Measurements from ENCODE around the gene AUH. TPM values are rescaled to one million over a fixed set of nuclear protein-coding genes. Genes with fewer than 3 reads are reported as not detected.
A peak's percentile ranks its signal among the peaks of the same experiment; 100 is the strongest.

The AUH gene
- total RNA-seq, 2 experiments from 2014 or later: 30.4 to 30.8 TPM

GRCh38 chr9:91310037-91310436, 51.7 kb downstream of the AUH start:
- CTCF ChIA-PET: no interaction called here
- DNase-seq (no peak), ATAC-seq (no peak)
- intact Hi-C loops (cut with DNase I, micrococcal nuclease): no loop called here
- Mint-ChIP-seq H3K9me3 (ENCODE audit: low read depth) (no peaks in the 10 kb centered on the region), H3K4me1 (peaks cover 19% of the 10 kb centered on the region), H3K4me3 (no peak overlapping the region), H3K27ac (no peak overlapping the region), H3K36me3 (ENCODE audit: low read depth) (peaks cover 41% of the 10 kb centered on the region), H3K27me3 (no peaks in the 10 kb centered on the region)
- POLR2A ChIA-PET: no interaction called here

DNA sequence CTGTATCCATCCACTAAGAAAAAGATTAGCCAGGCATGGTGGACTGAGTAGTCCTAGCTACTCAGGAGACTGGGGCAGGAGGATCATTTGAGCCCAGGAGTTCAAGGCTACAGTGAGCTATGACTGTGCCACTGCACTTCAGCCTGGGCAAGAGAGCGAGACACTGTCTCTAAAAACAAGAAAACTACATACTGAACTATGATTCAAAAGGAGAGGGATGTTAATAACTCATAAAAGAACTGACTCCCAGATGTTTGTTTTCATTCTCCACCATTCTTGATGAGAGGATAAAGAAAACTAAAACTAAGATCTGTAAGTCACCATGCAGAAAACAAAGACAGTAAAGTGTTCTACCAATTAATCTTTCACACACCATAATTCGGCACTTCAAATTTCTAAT, 53.5 kb downstream of the AUH start:
- CTCF ChIA-PET: interaction anchor here (1.1 kb wide), 1 partner anchor 14 kb away, joined by 3 read pairs; no protein-coding TSS in a partner anchor
- peak overlapping the region; percentile 21 for H3K27ac Mint-ChIP-seq
- H3K27me3 Mint-ChIP-seq: no peaks in the 10 kb centered on the region
- no peaks in the 10 kb centered on the region for H3K9me3 Mint-ChIP-seq (ENCODE audit: low read depth)
- ATAC-seq: peak; percentile 60
- H3K36me3 Mint-ChIP-seq (ENCODE audit: low read depth): peaks cover 37% of the 10 kb centered on the region
- H3K4me3 Mint-ChIP-seq: no peak overlapping the region
- DNase-seq: peak; percentile 12
- intact Hi-C loops (cut with DNase I, micrococcal nuclease): loop anchor here in 1 of 2 experiments (5.0 kb wide), 1 partner anchor 34 kb away; no protein-coding TSS in a partner anchor
- H3K4me1 Mint-ChIP-seq: peaks cover 22% of the 10 kb centered on the region
- POLR2A ChIA-PET: no interaction called here

GRCh38 chr9:91307279-91307678, 54.4 kb downstream of the AUH start:
- Mint-ChIP-seq H3K4me3 (no peak overlapping the region), H3K36me3 (ENCODE audit: low read depth) (peaks cover 34% of the 10 kb centered on the region), H3K27ac (no peak overlapping the region), H3K9me3 (ENCODE audit: low read depth) (no peaks in the 10 kb centered on the region), H3K27me3 (no peaks in the 10 kb centered on the region), H3K4me1 (peaks cover 26% of the 10 kb centered on the region)
- ChIA-PET CTCF (interaction anchor here (0.9 to 1.1 kb wide), 2 partner anchors 13 to 18 kb away, joined by 3 to 4 read pairs; no protein-coding TSS in a partner anchor), POLR2A (no interaction called here)
- intact Hi-C loops (cut with DNase I, micrococcal nuclease): loop anchor here in 1 of 2 experiments (5.0 kb wide), 1 partner anchor 35 kb away; no protein-coding TSS in a partner anchor
- no peak for DNase-seq
- ATAC-seq: no peak

- Mint-ChIP-seq H3K36me3 (ENCODE audit: low read depth) (peaks cover 36% of the 10 kb centered on the region), H3K4me3 (no peak overlapping the region), H3K27ac (no peak overlapping the region), H3K4me1 (peaks cover 26% of the 10 kb centered on the region), H3K27me3 (no peaks in the 10 kb centered on the region), H3K9me3 (ENCODE audit: low read depth) (no peaks in the 10 kb centered on the region)
- ATAC-seq: no peak
- intact Hi-C loops (cut with DNase I, micrococcal nuclease): loop anchor here in 1 of 2 experiments (5.0 kb wide), 1 partner anchor 36 kb away; no protein-coding TSS in a partner anchor
- ChIA-PET POLR2A (no interaction called here), CTCF (interaction anchor here (0.9 to 1.0 kb wide), 2 partner anchors 16 to 17 kb away, joined by 3 to 4 read pairs; no protein-coding TSS in a partner anchor)
- no peak for DNase-seq
Measured at GRCh38 chr9:91306296-91306630, 55.5 kb downstream of the AUH start.

DNA sequence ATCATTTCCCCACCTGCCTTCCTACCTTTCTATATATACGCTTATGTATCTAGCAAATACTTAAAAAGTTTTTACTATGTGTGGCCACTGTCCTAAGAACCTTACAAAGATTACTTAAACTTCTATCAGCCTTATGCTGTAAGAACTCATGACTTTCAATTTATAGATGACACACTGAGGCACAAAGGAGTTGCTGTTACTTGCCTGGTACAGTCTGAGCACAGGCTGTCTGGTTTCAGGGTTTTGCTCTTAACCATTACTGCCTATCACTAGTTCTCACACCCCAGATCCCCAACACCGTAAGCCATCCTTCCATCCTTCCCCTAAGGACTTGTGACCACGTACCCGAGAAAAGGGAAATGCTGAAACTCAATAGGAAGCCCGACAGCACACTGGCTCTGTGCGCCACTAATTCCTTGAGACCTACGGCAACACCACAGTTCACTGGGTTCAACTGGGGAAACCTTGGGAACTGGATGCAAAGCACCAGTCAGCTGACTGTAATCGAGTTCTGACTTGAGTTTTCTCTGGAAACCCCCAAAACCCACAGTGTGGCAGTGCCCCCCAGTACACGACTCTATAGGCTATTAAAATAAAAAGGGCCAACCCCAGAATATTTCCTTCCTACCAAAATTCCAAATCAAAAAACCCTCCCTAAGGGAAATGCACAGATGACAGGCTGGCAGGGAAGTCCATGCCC, 56.0 kb downstream of the AUH start:
- Mint-ChIP-seq H3K4me1 (peaks cover 26% of the 10 kb centered on the region), H3K9me3 (ENCODE audit: low read depth) (no peaks in the 10 kb centered on the region), H3K27ac (no peak overlapping the region), H3K27me3 (no peaks in the 10 kb centered on the region), H3K4me3 (no peak overlapping the region), H3K36me3 (ENCODE audit: low read depth) (peaks cover 35% of the 10 kb centered on the region)
- peak; percentile 30 for ATAC-seq
- DNase-seq: no peak
- intact Hi-C loops (cut with DNase I, micrococcal nuclease): loop anchor here in 1 of 2 experiments (5.0 kb wide), 1 partner anchor 37 kb away; no protein-coding TSS in a partner anchor
- POLR2A ChIA-PET: no interaction called here
- CTCF ChIA-PET: interaction anchor here (1.0 kb wide), 1 partner anchor 16 kb away, joined by 3 read pairs; no protein-coding TSS in a partner anchor

DNA sequence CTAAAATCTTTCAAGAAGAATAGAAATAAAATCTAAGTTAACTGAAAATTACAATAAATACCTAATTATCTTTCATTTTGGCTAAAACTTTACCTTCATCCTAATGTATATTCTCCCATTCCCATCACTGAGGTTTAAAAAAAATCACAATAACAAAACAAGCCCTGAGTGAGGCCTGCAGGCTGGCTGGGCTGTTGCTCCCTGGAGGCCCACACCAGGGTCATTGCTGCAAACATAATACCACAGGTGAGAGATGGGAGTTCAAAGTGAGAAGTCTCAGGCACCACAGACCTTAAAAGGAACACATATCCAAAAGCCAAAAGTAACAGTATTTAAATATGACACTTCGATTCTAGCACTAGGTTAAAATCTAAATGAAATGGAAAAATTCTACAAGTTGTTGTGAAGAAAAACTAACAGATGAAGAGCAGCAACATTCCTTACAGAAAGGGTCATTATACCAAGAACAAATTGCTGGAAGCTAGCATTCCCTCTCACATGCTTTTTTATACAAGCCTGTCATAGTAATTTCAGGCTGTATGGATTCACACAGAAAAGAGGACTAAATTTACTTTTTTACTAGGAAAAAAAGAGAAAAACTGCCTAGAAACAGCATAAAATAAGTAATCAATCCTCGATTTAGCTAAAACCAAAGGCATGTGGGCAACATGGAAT, 57.8 kb downstream of the AUH start:
- ChIA-PET POLR2A (no interaction called here), CTCF (interaction anchor here (0.8 to 1.0 kb wide), 2 partner anchors 48 to 123 kb away, joined by 3 to 4 read pairs; no protein-coding TSS in a partner anchor)
- intact Hi-C loops (cut with DNase I, micrococcal nuclease): no loop called here
- H3K9me3 Mint-ChIP-seq (ENCODE audit: low read depth): no peaks in the 10 kb centered on the region
- no peaks in the 10 kb centered on the region for H3K27me3 Mint-ChIP-seq
- H3K27ac Mint-ChIP-seq: no peak overlapping the region
- ATAC-seq (no peak), DNase-seq (no peak)
- H3K4me1 Mint-ChIP-seq: peaks cover 22% of the 10 kb centered on the region
- H3K36me3 Mint-ChIP-seq (ENCODE audit: low read depth): peaks cover 19% of the 10 kb centered on the region
- H3K4me3 Mint-ChIP-seq: no peak overlapping the region

GRCh38 chr9:91302831-91303230, 58.9 kb downstream of the AUH start:
- no peak overlapping the region for H3K4me3 Mint-ChIP-seq
- intact Hi-C loops (cut with DNase I, micrococcal nuclease): no loop called here
- ATAC-seq: no peak
- H3K9me3 Mint-ChIP-seq (ENCODE audit: low read depth): no peaks in the 10 kb centered on the region
- POLR2A ChIA-PET: no interaction called here
- DNase-seq: no peak
- H3K4me1 Mint-ChIP-seq: peaks cover 17% of the 10 kb centered on the region
- H3K27ac Mint-ChIP-seq: no peak overlapping the region
- CTCF ChIA-PET: no interaction called here
- no peaks in the 10 kb centered on the region for H3K27me3 Mint-ChIP-seq
- H3K36me3 Mint-ChIP-seq (ENCODE audit: low read depth): peaks cover 18% of the 10 kb centered on the region

GRCh38 chr9:91301161-91301560, 60.6 kb downstream of the AUH start:
- no peaks in the 10 kb centered on the region for H3K9me3 Mint-ChIP-seq (ENCODE audit: low read depth)
- H3K27me3 Mint-ChIP-seq: no peaks in the 10 kb centered on the region
- ATAC-seq (no peak), DNase-seq (no peak)
- CTCF ChIA-PET: interaction anchor here (1.0 to 1.4 kb wide), 2 partner anchors 268 to 386 kb away, joined by 4 read pairs; no protein-coding TSS in a partner anchor
- intact Hi-C loops (cut with DNase I, micrococcal nuclease): no loop called here
- no peak overlapping the region for H3K4me3 Mint-ChIP-seq
- H3K27ac Mint-ChIP-seq: no peak overlapping the region
- H3K36me3 Mint-ChIP-seq (ENCODE audit: low read depth): peaks cover 21% of the 10 kb centered on the region
- POLR2A ChIA-PET: interaction anchor here (0.6 kb wide), 1 partner anchor 155 kb away, joined by 4 read pairs; no protein-coding TSS in a partner anchor
- peaks cover 17% of the 10 kb centered on the region for H3K4me1 Mint-ChIP-seq

GRCh38 chr9:91298311-91298710, 63.4 kb downstream of the AUH start:
- peaks cover 33% of the 10 kb centered on the region for H3K36me3 Mint-ChIP-seq (ENCODE audit: low read depth)
- H3K4me3 Mint-ChIP-seq: no peak overlapping the region
- no peak for DNase-seq
- no peaks in the 10 kb centered on the region for H3K9me3 Mint-ChIP-seq (ENCODE audit: low read depth)
- ATAC-seq: no peak
- POLR2A ChIA-PET: no interaction called here
- H3K4me1 Mint-ChIP-seq: peaks cover 5% of the 10 kb centered on the region
- CTCF ChIA-PET: no interaction called here
- H3K27ac Mint-ChIP-seq: no peak overlapping the region
- H3K27me3 Mint-ChIP-seq: no peaks in the 10 kb centered on the region
- intact Hi-C loops (cut with DNase I, micrococcal nuclease): no loop called here

DNA sequence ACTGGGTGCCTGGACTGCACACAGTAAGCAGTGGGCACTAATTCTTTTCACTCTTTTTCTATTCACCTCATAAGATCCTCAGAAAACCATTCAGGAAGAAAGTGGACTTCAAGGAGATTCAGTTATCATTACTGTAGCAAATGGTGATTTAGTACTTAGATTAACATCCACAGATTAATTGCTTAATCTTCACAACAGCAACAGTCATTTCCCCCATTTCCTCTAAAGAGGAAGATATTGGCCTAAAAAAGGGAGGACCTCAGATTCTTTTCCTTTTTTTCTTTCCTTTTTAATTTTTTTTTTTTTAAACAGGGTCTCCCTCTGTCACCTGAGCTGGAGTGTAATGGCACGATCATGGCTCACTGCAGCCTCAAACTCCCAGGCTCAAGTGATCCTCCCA, 64.4 kb downstream of the AUH start:
- no peaks in the 10 kb centered on the region for H3K4me1 Mint-ChIP-seq
- intact Hi-C loops (cut with DNase I, micrococcal nuclease): no loop called here

GRCh38 chr9:91296354-91296753, 65.4 kb downstream of the AUH start:
- POLR2A ChIA-PET: no interaction called here

More for the DNA sequence above, 64.4 kb downstream of the AUH start:
- POLR2A ChIA-PET: no interaction called here
- Mint-ChIP-seq H3K4me3 (no peak overlapping the region), H3K27me3 (no peaks in the 10 kb centered on the region), H3K27ac (no peak overlapping the region), H3K36me3 (ENCODE audit: low read depth) (peaks cover 41% of the 10 kb centered on the region), H3K9me3 (ENCODE audit: low read depth) (no peaks in the 10 kb centered on the region)
- DNase-seq (no peak), ATAC-seq (no peak)
- CTCF ChIA-PET: no interaction called here

More at GRCh38 chr9:91296354-91296753, 65.4 kb downstream of the AUH start:
- CTCF ChIA-PET: interaction anchor here (0.7 kb wide), 1 partner anchor 812 kb away, joined by 3 read pairs; no protein-coding TSS in a partner anchor
- H3K36me3 Mint-ChIP-seq (ENCODE audit: low read depth): peaks cover 44% of the 10 kb centered on the region
- H3K27me3 Mint-ChIP-seq: no peaks in the 10 kb centered on the region
- no peaks in the 10 kb centered on the region for H3K4me1 Mint-ChIP-seq
- no peaks in the 10 kb centered on the region for H3K9me3 Mint-ChIP-seq (ENCODE audit: low read depth)
- no peak for DNase-seq
- H3K4me3 Mint-ChIP-seq: no peak overlapping the region
- ATAC-seq: no peak
- no peak overlapping the region for H3K27ac Mint-ChIP-seq
- intact Hi-C loops (cut with DNase I, micrococcal nuclease): no loop called here
